Ramos (cell line): ENCODE measurements around the gene ACADVL.

Source experiments
- in situ Hi-C: fragments of 300-500 bp; cut with MboI; formaldehyde crosslinking; loops from one replicate; pipeline ENCODE4 v1.14.3; 2022; ENCODE audit warnings: low sequenced_read_pairs; ENCODE audit not compliant: unreplicated experiment

Gene ACADVL

DNA sequence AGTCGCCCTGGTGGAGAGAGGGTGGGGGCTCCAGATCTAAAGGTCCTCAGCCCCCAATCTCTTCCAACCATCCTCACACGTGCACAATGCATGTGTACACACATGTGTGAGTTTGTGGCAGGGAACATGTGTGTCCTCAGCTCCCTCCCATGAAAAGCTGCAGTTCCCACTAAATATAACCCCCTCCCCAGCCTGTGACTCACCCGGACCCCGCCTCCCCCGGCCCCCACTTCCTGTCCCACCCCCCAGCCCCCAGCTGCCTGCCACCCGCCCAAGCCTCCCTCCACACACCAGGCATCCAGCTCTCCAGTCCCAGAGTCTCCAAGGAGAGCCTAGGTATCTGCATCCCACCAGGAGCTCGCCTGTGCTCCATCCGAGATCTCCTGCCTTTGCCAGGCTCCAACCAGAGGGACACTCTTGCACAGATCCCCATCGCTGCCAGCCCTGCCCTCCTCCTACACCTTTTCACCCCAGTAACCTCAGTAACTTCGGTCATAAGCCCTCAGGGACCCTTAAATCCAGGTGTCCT, 4.0 kb upstream of the ACADVL start:
- in situ Hi-C loops, result no loop called here

DNA sequence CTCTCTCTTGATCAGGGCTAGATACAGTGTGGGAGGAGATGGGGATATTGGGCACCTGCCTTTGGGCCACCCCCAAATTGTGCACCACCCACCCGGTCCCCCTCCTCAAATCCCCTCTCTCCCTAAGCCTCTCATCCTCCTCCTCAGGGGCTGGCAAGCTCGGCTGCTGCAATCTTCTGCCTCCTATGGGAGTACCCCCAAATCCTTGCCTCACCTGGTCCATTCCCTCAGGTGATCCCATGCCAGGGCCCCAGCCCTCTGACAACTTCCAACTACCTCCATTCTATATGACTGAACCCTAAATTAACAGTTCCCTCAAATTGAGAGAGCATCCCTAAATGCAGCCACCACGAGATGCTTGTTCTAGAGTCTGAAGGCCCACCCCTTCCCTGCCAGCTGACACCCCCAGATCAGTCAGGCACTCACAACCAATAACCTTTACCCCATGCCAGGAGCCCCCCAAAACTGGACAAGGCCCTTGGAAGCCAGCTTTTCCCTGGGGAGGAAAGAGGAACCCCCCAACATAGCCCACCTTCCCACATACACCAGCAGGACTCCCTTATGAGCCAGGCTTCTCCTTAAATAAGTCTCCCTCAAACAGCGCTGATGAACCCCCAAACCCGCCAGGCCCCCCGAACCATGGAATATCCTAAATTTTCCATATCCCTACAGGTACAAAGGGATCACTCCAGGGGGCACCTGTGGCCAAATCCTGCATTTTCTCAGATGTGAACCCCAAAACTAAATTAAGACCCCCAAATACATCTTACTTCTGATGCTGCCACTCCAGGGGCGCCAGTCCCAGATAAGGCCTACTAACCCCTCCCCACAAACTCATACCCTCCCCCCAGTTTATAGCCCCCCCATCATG, 3.3 kb upstream of the ACADVL start:
- in situ Hi-C loops, result no loop called here

DNA sequence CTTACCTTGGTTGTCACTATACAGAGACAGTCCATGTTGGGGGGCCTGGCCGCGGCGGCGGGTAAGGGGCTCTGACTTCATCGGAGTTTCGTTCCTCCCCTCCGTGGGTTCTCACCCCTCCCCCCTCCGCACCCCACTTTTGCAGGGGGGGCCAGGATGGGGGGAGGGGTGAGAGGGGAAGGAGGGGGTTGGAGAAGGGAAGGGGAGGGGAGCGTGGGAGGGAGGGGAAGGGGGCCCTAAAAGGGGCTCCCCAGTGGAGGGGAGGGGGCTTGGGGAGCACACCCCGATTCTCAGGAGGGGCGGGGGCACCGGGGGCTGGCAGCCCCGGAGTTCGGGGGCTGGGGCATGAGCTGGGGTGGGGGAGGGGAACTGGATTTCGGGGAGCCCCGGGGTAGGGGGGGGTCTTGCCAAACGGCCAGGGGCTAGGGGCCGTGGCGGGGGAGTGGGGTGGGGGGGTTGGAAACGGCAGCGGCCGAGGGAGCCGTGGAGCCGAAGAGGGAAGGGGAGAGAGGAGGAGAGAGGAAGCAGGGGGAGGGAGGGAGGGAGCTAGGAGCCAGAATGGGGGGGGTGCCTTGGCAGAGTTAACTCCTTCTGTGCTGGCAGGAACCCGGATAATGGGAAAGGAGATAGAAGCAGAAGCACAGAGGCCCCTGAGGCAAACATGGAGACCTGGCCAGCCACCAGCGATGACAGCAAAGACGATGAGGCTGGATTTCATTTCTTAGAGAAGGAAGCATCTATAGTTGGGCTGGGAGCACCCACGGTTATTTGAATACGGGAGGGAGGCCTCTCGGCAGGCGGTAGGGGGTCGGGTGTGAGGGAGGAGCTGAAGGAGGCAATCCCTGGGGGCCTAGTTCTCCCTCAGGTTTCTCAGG, 2.4 kb upstream of the ACADVL start:
- in situ Hi-C loops, result no loop called here

DNA sequence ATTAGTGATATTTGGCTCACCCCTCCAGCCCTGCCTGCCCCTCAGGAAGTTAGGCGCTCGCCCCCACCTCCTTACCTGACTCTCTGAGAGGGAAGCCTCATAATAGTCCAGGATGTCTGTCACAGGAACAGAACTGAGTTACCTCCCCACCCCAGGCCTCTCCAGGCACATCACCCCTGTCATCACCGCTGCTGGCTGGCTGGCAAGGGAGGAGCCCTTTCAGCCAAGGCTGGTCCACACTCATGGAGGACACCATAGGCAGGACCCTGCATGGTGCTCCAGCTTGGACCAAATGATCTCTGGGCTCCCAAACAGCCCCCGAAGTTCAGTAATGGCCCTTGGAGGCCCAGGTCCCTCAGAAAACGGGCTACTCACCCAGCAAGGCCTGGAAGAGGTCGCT, 1.6 kb upstream of the ACADVL start:
- in situ Hi-C loops, result no loop called here

DNA sequence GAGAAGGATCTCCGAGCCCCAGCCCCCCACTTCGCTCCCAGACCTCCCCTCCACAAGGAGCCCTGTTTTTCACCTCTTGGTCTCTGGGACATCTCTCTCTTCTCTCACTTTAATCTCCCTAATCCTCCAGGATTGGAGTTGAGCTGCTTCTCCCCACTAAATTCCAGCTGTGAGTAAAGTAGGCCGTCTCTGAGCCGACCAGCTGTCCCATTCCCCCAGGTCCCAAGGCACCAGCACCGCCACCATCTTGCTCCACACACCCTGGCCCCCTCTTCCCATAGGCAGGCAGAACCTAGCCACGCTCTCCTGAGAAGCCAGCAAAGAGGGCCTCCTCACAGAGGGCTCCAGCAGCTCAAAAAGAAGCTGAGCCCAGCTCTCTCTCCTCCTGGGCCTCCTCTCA, 980 bp upstream of the ACADVL start:
- in situ Hi-C loops, result no loop called here

DNA sequence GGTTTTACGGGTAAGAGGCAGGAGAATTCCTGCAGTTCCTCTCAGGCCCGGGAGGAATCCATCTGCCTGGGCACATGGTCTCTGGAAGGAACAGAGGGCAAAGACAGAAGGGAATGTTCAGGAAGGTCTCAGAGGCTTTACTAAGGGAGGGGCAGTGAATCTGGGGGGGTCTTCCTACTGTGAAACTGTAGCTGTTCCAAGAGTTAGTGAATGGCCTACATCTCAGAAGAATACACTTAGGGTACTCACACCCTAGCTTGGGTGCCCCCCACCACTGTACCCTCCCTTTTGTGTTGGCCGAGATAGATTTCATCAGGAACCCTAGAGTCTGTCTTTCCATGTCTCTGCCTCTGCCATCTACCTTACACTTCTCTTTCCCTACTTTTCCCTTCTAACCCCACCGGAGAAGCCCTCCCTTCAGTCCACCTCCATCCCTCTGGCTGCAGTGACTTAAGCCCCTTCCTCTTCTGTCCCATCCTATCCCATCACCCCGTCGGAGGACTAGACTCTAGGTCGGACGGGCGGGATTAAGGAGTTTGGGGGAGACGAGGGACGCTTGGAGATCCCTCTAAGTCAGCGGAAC, 418 bp upstream of the ACADVL start:
- in situ Hi-C loops, result no loop called here

DNA sequence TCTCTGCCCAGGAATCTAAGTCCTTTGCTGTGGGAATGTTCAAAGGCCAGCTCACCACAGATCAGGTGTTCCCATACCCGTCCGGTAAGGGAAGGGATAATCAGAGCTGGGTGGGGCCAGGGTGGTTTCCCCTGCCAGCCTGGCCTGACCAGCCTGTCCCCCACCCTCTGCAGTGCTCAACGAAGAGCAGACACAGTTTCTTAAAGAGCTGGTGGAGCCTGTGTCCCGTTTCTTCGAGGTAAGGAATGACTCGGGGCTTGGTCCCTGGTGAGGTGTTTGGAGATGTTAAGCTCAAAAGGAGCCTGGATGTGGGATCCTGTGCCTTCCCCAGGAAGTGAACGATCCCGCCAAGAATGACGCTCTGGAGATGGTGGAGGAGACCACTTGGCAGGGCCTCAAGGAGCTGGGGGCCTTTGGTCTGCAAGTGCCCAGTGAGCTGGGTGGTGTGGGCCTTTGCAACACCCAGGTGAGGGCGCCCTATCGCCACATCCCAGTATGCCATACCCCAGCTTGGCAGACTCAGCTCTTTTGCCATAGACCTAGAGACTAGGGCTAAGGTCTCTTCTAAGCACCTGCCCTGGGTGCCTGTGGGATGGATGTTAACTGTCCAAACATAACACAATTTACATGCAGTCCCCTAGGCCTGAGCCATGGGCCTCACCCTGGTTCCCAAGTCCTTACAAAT, 997 bp downstream of the ACADVL start:
- in situ Hi-C loops, result no loop called here

DNA sequence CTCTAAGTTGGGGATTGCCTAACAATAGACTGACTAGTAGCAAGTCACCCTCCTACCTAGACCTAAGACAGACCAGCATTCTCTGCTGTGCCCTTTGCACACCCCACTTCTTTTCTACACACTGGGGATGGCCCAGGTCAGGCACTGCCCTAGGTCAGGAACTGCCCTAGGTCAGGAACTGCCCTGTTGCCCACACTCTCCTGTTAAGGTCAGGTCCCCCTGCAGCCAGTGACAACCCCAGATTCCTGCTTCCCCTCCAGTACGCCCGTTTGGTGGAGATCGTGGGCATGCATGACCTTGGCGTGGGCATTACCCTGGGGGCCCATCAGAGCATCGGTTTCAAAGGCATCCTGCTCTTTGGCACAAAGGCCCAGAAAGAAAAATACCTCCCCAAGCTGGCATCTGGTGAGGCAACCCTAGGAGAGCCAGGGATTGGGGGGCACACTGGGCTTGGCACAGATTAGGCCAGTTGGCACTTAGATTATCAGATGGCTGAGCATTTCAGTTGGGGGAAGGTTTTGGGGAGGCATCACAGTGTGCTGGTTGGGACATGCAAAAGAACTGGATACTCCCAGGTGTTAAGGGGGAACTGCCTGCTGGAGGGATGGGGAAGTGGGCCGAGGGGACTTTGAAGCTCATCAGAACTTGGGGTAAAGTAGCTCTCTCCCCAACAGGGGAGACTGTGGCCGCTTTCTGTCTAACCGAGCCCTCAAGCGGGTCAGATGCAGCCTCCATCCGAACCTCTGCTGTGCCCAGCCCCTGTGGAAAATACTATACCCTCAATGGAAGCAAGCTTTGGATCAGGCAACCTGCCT, 1.7 kb downstream of the ACADVL start:
- in situ Hi-C loops, result no loop called here

DNA sequence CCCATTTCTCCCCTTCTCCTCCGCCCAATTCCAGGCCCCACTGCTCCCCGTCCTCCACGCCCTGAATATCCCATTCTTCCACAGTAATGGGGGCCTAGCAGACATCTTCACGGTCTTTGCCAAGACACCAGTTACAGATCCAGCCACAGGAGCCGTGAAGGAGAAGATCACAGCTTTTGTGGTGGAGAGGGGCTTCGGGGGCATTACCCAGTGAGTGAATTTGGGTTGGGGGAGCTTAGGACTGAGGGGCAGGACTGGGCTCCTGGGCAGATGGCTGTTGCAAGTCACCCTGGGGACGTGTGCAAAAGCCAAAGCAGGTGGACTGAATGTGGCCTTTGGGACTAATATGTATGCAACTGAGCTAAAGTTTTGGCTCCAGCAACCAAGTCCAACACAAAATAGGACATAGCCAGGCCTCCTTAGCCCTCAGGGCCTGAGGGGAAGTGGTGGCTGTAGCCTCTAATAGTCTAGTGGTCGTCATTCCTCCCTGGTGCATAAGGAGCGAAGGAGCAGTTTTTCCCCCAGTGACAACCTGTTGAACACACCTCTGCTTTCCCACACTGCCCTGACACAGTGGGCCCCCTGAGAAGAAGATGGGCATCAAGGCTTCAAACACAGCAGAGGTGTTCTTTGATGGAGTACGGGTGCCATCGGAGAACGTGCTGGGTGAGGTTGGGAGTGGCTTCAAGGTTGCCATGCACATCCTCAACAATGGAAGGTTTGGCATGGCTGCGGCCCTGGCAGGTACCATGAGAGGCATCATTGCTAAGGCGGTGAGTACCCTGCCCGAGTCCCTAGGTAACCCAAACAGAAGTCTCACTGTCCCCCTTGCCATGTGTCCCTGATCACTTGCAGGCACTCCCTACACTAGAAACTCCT, 2.6 kb downstream of the ACADVL start:
- in situ Hi-C loops, result no loop called here

DNA sequence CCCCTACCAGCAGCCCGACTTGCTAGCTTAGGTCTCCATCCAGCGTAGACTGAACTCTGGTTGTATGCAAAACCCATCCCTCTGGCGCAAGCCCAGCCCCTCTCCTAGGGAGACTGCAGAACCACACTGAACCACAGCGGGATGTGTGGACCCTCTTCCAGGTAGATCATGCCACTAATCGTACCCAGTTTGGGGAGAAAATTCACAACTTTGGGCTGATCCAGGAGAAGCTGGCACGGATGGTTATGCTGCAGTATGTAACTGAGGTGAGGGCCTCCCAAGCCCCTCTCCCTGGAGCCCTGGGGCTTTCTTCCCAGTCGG, 3.2 kb downstream of the ACADVL start:
- in situ Hi-C loops, result no loop called here

DNA sequence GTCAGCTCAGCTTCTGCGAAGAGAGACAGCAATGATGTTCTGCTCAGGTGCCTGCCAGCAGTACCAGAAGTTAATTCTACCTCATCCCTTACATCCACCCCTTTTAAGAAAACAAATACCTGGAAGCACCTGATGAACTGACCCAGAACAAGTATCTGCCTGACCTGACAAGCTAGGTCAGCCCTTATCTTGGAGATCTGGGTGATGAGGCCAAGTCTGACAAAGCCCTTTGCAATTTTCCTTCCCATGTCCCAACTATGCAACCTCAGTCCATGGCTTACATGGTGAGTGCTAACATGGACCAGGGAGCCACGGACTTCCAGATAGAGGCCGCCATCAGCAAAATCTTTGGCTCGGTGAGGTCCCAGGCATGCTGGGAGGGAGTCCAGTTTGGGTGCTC, 3.6 kb downstream of the ACADVL start:
- in situ Hi-C loops, result no loop called here

DNA sequence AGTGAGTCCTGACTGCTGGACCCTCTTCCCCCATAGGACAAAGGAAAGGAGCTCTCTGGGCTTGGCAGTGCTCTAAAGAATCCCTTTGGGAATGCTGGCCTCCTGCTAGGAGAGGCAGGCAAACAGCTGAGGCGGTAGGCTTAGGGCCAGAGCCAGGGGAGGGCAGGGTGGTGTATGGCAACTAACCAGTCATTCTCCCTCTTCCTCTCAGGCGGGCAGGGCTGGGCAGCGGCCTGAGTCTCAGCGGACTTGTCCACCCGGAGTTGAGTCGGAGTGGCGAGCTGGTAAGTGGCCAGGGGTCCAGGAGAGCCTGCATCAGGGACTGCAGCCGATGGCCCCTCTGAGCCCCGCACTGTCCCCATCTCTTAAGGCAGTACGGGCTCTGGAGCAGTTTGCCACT, 4.4 kb downstream of the ACADVL start:
- in situ Hi-C loops, result no loop called here

DNA sequence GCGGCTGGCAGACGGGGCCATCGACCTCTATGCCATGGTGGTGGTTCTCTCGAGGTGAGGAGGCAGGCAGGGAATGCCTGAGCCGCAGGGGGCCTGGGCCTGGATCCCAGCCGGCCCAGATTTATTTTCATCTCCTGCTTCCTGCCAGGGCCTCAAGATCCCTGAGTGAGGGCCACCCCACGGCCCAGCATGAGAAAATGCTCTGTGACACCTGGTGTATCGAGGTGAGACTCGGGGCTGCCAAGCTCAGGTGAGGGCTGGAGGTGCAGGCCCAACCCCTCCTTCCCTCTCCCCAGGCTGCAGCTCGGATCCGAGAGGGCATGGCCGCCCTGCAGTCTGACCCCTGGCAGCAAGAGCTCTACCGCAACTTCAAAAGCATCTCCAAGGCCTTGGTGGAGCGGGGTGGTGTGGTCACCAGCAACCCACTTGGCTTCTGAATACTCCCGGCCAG, 4.9 kb downstream of the ACADVL start:
- in situ Hi-C loops, result loop anchor here (25.0 kb wide), 1 partner anchor 613 kb away; the partner anchor contains the start of gene KDM6B

DNA sequence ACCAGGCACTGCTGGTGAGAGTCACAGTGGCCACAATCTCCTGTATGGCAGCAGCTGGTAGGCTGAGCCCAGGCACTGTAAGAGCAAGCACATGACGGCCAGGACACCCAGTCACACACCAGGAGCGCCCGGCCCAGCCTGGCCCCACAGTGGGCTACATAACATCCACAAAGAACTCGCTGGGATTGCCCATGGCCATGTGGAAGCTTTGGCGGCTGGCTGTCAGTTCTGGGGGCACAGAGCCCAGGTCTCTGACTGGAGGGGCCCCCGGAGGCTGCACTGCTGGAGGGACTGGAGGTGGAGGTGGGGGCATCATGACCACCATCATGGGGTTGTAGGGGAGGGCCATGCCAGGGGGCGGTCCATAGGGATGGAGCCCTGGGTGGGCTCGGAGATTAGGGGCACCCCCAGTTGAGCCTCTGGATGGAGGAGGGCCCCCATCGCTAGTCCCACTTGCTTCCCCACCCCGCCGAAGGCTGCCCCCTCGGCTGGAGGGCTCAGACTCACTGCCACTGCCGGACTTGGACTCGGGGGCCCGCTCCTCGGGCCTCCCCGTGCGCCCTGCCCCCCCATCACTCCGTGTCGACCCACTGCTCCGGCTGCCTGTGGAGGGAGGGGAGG, 6.1 kb downstream of the ACADVL start:
- in situ Hi-C loops, result loop anchor here (25.0 kb wide), 1 partner anchor 611 kb away; the partner anchor contains the start of gene KDM6B

DNA sequence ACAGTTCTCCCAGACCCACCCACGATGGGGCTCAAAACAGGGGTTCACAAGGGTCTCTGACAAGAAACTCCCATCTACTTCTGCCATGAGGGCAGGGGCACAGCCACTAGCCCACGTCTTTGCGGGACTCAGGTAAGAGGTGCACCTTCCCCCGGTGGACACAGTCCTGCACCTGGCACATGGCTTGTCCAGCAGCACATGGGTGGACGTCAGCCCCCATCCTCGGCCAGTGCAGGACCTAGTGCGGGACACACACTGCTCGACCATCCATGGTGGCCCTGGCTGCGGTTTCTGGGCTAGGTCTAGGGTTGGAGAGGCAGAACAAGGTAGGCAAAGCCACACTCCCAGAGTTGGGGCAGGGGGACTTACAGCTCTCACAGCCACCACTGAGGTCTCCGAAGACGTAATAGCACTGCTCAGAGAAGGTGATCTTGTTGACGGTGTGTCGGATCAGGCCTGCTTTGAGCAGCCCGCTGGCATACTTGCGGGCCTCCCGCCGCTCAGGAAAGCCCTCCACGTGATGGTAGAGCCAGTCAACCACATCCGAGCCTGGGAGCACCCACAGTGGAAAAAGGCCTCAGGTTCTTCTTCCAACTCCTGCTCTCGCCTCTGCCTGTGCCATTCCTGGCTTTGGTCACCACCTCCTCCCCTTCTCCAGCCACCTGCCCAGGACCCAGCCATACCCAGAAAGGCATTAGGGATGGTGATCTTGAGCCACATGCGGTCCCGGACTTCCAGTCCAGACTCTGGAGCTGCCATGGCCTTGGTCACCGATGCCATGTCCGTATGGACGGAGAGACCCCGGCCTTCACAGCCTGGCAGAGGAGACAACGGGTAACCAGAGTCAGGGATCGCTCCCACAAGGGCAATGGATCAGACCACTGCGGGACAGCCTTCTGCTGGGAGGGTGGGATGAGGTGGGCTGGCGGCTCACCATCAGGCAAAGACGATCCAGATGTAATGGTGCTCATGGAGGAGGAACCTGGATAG, 7.3 kb downstream of the ACADVL start:
- in situ Hi-C loops, result loop anchor here (25.0 kb wide), 1 partner anchor 610 kb away; the partner anchor contains the start of gene KDM6B

DNA sequence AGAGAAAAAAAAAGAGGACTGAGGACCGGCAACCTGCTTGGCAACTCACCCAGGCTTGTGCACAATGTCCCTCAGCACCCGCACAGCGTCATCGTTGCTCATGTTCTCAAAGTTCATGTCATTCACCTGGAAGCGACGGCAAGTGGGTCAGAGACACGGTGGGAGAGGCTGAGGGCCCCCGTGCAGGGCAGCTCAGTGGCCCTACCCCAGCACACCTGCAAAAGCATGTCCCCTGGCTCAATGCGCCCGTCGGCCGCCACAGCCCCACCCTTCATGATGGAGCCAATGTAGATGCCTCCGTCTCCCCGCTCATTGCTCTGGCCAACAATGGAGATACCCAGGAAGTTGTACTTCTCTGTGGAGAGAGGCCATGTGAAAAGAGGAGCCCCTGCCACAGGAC, 9.2 kb downstream of the ACADVL start:
- in situ Hi-C loops, result loop anchor here (25.0 kb wide), 1 partner anchor 608 kb away; the partner anchor contains the start of gene KDM6B
